Liver (tissue), 9 donors: ENCODE measurements around the gene C19orf67. TPM values are rescaled to one million over a fixed set of nuclear protein-coding genes. Genes with fewer than 3 reads are reported as not detected.
A peak's percentile ranks its signal among the peaks of the same experiment; 100 is the strongest.

Experiments used
- DNase-seq: peaks from one replicate; pipeline ENCODE4 v3.0.0-alpha.2; 2017; ENCODE audit warnings: low spot score
- H3K27ac ChIP-seq, 2 donors: one replicate each; pipeline ENCODE4 v1.7.0; 2013; ENCODE audit warnings: inconsistent platforms in 2 of 2, low read length in 2 of 2, control low read depth in 1 of 2, low read depth in 1 of 2, mild to moderate bottlenecking in 1 of 2
- H3K27me3 ChIP-seq, 4 donors: one replicate each; pipeline versions ENCODE4 v1.6.1 to v1.7.0; 2013; ENCODE audit warnings: low read length in 3 of 4, inconsistent platforms in 1 of 4, mild to moderate bottlenecking in 1 of 4, moderate library complexity in 1 of 4; ENCODE audit not compliant: control insufficient read depth in 4 of 4, insufficient read depth in 4 of 4
- H3K36me3 ChIP-seq, 4 donors: one replicate each; pipeline versions ENCODE4 v1.6.1 to v1.7.0; 2013; ENCODE audit warnings: low read length in 3 of 4, mild to moderate bottlenecking in 3 of 4, low read depth in 1 of 4, moderate library complexity in 1 of 4; ENCODE audit not compliant: control insufficient read depth in 4 of 4, insufficient read depth in 3 of 4
- H3K4me1 ChIP-seq, 4 donors: one replicate each; pipeline versions ENCODE4 v1.6.1 to v1.7.0; 2013; ENCODE audit warnings: low read length in 3 of 4, mild to moderate bottlenecking in 3 of 4, moderate library complexity in 1 of 4; ENCODE audit not compliant: control insufficient read depth in 4 of 4, insufficient read depth in 4 of 4
- H3K4me3 ChIP-seq, 3 donors: one replicate each; pipeline versions ENCODE4 v1.6.1 to v1.7.0; 2013; ENCODE audit warnings: low read length in 3 of 3, control low read depth in 1 of 3, low read depth in 1 of 3, mild to moderate bottlenecking in 1 of 3
- H3K9ac ChIP-seq, 2 donors: one replicate each; pipeline ENCODE4 v1.7.0; 2013; ENCODE audit warnings: low read length in 2 of 2, mild to moderate bottlenecking in 2 of 2, moderate library complexity in 2 of 2, control low read depth in 1 of 2, low read depth in 1 of 2
- H3K9me3 ChIP-seq, 4 donors: one replicate each; pipeline versions ENCODE4 v1.6.1 to v1.7.0; 2013; ENCODE audit warnings: low read length in 3 of 4; ENCODE audit not compliant: control insufficient read depth in 4 of 4
- ATF3 ChIP-seq: IDR thresholded peaks from 2 replicates; pipeline ENCODE4 v1.6.1; 2016; ENCODE audit warnings: antibody characterized with exemption
- CTCF ChIP-seq: fragments of 150-350 bp; IDR thresholded peaks from 2 replicates; pipeline ENCODE4 v1.5.1; 2017; ENCODE audit warnings: improper control_type of control experiment, low read depth, low read length; ENCODE audit not compliant: missing input control
- EGR1 ChIP-seq, 2 donors: IDR thresholded peaks; 2 replicates each; pipeline ENCODE4 v1.6.1; 2016 to 2018; ENCODE audit warnings: antibody characterized with exemption in 2 of 2, low read depth in 2 of 2
- FOXA1 ChIP-seq: IDR thresholded peaks from 2 replicates; pipeline ENCODE4 v1.6.1; 2016; ENCODE audit warnings: antibody characterized with exemption
- FOXA2 ChIP-seq: IDR thresholded peaks from 2 replicates; pipeline ENCODE4 v1.6.1; 2016; ENCODE audit warnings: antibody characterized with exemption
- GABPA ChIP-seq, 2 donors: IDR thresholded peaks in 1 of 2; conservative IDR thresholded peaks in 1 of 2; 2 replicates each; pipeline ENCODE4 v1.6.1; 2016; ENCODE audit warnings: antibody characterized with exemption in 2 of 2, mild to moderate bottlenecking in 1 of 2, moderate library complexity in 1 of 2
- HNF4A ChIP-seq, 2 donors: conservative IDR thresholded peaks; 2 replicates each; pipeline ENCODE4 v1.6.1; 2016; ENCODE audit warnings: antibody characterized with exemption in 2 of 2, mild to moderate bottlenecking in 2 of 2
- HNF4G ChIP-seq: IDR thresholded peaks from 2 replicates; pipeline ENCODE4 v1.6.1; 2016; ENCODE audit warnings: antibody characterized with exemption
- JUND ChIP-seq, 2 donors: IDR thresholded peaks; 2 replicates each; pipeline ENCODE4 v1.6.1; 2016; ENCODE audit warnings: antibody characterized with exemption in 2 of 2
- MAX ChIP-seq: IDR thresholded peaks from 2 replicates; pipeline ENCODE4 v1.6.1; 2016; ENCODE audit warnings: antibody characterized with exemption
- NR2F2 ChIP-seq: IDR thresholded peaks from 2 replicates; pipeline ENCODE4 v1.6.1; 2016; ENCODE audit warnings: antibody characterized with exemption
- RAD21 ChIP-seq, 2 donors: IDR thresholded peaks; 2 replicates each; pipeline ENCODE4 v1.6.1; 2016; ENCODE audit warnings: antibody characterized with exemption in 2 of 2, mild to moderate bottlenecking in 2 of 2
- REST ChIP-seq: IDR thresholded peaks from 2 replicates; pipeline ENCODE4 v1.6.1; 2016; ENCODE audit warnings: antibody characterized with exemption, mild to moderate bottlenecking
- RXRA ChIP-seq, 2 donors: IDR thresholded peaks; 2 replicates each; pipeline ENCODE4 v1.6.1; 2017 to 2018; ENCODE audit warnings: antibody characterized with exemption in 2 of 2, mild to moderate bottlenecking in 1 of 2
- SP1 ChIP-seq: IDR thresholded peaks from 2 replicates; pipeline ENCODE4 v1.6.1; 2018; ENCODE audit warnings: antibody characterized with exemption, mild to moderate bottlenecking
- TAF1 ChIP-seq: conservative IDR thresholded peaks from 2 replicates; pipeline ENCODE4 v1.6.1; 2016; ENCODE audit warnings: antibody characterized with exemption, mild to moderate bottlenecking
- YY1 ChIP-seq: IDR thresholded peaks from 2 replicates; pipeline ENCODE4 v1.6.1; 2016; ENCODE audit warnings: antibody characterized with exemption, mild to moderate bottlenecking
- ZBTB33 ChIP-seq: IDR thresholded peaks from 2 replicates; pipeline ENCODE4 v1.6.1; 2016; ENCODE audit warnings: antibody characterized with exemption
- WGBS: extraction: QIAGEN DNeasy Blood & Tissue Kit; methylation state at CpG from one replicate; pipeline ENCODE4 v1.1.7; 2013; 5-methylcytosine and 5-hydroxymethylcytosine counted together
- polyA plus RNA-seq, 2 donors: library from polyadenylated mRNA; stranded (reverse) in 1 of 2; unstranded in 1 of 2; fragments of 200-250 nt in 1 of 2; fragments of >200 nt in 1 of 2; fragmentation: Nextera tagmentation in 1 of 2; extraction: Ambion mirVana in 1 of 2; gene quantifications; one replicate each; pipeline versions ENCODE4 v1.2.1 to v1.2.3, GENCODE V29; 2013 to 2015
- total RNA-seq, 2 donors: library from RNA; depleted of rRNA; stranded (reverse); fragments of >200 nt; gene quantifications; one replicate each; pipeline ENCODE4 v1.2.3, GENCODE V29; 2014
- donor health status: healthy.
- donor health status: healthy.
- donor health status: healthy.
- donor health status: healthy.
- donor health status: healthy.

Gene C19orf67
- total and polyA plus RNA-seq, 4 donors, result 0.25 TPM; not detected in 3

- Histone ChIP-seq H3K9me3 (no peaks in the 10 kb centered on the region), H3K4me1 (peaks cover 8 to 28% (median 17%) of the 10 kb centered on the region in 4 donors), H3K9ac (peak overlapping the region; percentile 91 to 95), H3K36me3 (peaks cover 0 to 3% (median 0%) of the 10 kb centered on the region in 4 donors), H3K27me3 (no peaks in the 10 kb centered on the region), H3K27ac (peak overlapping the region; percentile 92 to 94), H3K4me3 (peak overlapping the region; percentile 84 to 93 (median 91))
- TF ChIP-seq HNF4G, result peak; percentile 38
- peak; percentile 80 for TF ChIP-seq REST
- peak; percentile 83 for TF ChIP-seq YY1
- TF ChIP-seq JUND (IDR thresholded peaks at IDR 0.05), result peak; percentile 47 to 67
- no peak for TF ChIP-seq FOXA2
- TF ChIP-seq NR2F2, result peak; percentile 79
- TF ChIP-seq RXRA (IDR thresholded peaks at IDR 0.05), result peak; percentile 53 to 78
- no peak for TF ChIP-seq CTCF
- TF ChIP-seq MAX, result peak; percentile 62
- TF ChIP-seq SP1, result peak; percentile 89
- TF ChIP-seq HNF4A (conservative IDR thresholded peaks at IDR 0.05), result peak; percentile 58 to 76
- peak; percentile 98 for TF ChIP-seq GABPA (IDR thresholded peaks at IDR 0.05 in 1 of 2, conservative IDR thresholded peaks at IDR 0.05 in 1 of 2)
- TF ChIP-seq TAF1, result peak; percentile 77
- peak; percentile 58 for TF ChIP-seq ATF3
- TF ChIP-seq FOXA1, result peak; percentile 17
- TF ChIP-seq RAD21 (IDR thresholded peaks at IDR 0.05), result peak; percentile 20 to 22
- TF ChIP-seq ZBTB33, result peak; percentile 80
- peak; percentile 80 to 89 for TF ChIP-seq EGR1 (IDR thresholded peaks at IDR 0.05; ENCODE audit: low read depth in 2 of 2)
- peak; percentile 99 for DNase-seq
- WGBS, result under 1% methylated on average over 50 of the region's 50 CpGs
These were observed 4.4 kb downstream of the C19orf67 start for GRCh38 chr19:14080887-14081796.
